Activated T-cell treated with anti-CD3 and anti-CD28 coated beads for 4 hours (primary cell): ENCODE measurements around the gene CAPNS1.

ENCODE experiments used
- DNase-seq: peaks from one replicate; pipeline ENCODE4 v3.0.0-alpha.2; 2020

Gene CAPNS1

DNA sequence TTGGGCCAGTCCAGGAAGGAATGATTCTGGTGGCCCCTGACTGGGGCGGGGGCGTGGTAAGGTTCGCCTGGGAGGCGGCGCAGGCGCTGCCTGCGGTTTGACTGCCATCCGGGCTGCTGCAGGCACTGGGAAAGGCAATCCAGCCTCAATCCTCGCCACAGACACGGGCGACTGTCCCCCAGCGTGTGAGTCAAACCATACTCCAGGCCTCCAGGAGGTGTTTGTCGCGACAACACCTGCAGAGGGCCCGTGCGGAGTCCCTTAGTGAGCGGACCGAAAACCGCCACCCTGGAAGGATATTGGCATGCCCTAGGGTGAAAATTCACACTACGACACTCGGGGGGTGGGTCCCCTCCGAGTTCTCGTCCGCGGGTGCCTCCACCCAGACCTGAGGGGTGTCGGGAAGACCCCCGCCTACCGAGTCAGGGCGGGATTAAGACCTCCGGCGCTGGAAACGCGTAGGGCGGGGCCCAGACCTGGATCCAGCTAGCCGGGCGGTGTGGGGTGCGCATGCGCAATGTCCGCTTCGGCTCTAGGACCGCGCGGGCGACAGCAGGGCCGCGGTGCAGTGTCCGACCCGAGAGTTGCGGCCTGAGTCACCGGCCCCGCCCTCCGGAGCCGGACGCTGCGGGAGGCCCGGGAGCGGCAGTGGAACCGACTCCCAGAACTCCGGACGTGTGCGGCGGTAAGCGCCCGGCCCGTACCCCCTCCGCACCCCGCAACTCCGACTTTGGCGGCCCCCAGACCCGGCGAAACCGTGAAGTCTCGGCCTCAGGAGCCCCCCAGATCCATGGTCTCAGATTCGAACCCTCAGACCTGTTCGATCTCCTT lies at the start of gene CAPNS1:
Gene CAPNS1, plus strand, starts transcription at position 594 of the 831 bp plus-strand sequence. CDS start 946 bp downstream, outside the sequence.
- peak; percentile 79 for DNase-seq

DNA sequence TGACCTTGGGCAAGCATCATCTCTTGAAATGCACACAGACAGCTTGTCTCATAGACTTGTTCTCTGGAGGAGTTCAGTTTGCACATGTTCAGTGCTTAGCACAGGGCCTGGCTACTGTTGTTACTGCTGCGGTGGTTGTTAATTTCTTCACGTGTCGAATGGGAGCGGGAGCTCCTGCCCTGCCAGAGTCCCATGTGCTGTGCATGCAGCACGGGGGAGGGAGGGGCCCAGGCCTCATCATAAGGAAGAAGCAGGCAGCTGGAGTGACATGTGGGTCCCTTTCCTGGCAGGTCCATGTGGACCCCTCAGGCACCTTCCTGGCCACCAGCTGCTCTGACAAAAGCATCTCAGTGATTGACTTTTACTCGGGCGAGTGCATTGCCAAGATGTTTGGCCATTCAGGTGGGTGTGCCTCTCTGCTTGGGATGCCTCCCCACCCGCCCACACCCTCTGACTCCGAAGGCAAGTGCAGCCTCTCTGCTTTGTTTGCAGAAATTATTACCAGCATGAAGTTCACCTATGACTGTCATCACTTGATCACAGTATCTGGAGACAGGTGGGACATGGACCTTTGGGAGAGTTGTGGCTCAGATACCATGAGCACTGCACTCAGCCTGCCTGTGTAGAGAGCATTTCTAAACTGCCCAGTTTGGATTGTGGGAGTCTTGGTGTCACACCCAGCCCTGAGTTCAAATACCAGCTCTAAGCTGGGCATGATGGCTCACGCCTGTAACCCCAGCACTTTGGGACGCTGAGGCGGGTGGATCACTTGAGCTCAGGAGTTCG lies 48.8 kb upstream of the CAPNS1 start:
- no peak for DNase-seq

- no peak for DNase-seq
Measured at GRCh38 chr19:36092566-36092965, 47.3 kb upstream of the CAPNS1 start.

GRCh38 chr19:36093146-36093662 lies 46.7 kb upstream of the CAPNS1 start:
- no peak for DNase-seq

DNA sequence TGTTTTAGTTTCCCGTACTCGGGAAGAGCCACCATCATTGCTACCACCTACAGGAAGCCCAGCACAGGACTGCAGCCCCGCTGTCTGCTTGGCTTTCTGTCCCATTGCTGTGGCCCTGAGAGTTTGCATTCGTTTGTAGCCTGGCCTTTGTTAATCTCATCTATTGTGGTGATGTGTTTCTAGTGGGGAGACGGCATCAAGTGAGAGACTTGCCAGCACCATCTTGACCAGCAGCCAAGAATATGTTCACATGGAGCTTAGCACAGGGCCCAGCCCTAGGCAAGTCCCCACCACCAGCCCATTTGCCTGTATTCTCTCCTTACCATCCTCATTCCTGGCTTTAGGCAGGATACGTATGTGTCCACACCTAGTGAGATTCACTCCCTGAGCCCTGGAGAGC lies 46.2 kb upstream of the CAPNS1 start:
- no peak for DNase-seq

GRCh38 chr19:36097036-36097435 lies 42.8 kb upstream of the CAPNS1 start:
- no peak for DNase-seq

GRCh38 chr19:36099166-36099785 lies 40.6 kb upstream of the CAPNS1 start:
- no peak for DNase-seq

- no peak for DNase-seq
Measured at GRCh38 chr19:36100476-36100875, 39.4 kb upstream of the CAPNS1 start.

GRCh38 chr19:36101550-36102327 lies 38.1 kb upstream of the CAPNS1 start:
- DNase-seq = no peak

DNA sequence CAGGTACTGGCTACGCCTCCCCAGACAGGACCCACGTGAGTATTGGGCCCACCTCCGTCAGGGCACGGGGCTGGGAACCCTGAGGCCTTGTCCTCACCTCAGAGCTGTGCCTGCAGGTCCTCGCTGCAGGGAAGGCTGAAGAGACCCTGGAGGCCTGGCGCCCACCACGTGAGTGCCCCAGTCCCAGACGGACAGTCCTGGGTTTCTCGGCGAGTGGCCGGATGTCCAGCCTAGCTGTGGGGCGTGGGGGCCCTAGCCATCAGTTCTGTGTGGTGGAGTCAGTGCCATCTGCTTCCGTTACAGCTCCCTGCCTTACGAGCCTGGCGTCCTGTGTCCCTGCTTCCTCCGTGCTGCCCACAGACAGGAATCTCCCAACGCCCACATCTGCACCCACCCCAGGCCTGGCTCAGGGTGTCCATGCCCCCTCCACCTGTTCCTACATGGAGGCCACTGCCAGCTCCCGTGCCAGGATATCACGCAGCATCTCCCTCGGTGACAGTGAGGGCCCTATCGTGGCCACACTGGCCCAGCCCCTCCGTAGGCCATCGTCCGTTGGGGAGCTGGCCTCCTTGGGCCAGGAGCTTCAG lies 36.7 kb upstream of the CAPNS1 start:
- no peak for DNase-seq

DNA sequence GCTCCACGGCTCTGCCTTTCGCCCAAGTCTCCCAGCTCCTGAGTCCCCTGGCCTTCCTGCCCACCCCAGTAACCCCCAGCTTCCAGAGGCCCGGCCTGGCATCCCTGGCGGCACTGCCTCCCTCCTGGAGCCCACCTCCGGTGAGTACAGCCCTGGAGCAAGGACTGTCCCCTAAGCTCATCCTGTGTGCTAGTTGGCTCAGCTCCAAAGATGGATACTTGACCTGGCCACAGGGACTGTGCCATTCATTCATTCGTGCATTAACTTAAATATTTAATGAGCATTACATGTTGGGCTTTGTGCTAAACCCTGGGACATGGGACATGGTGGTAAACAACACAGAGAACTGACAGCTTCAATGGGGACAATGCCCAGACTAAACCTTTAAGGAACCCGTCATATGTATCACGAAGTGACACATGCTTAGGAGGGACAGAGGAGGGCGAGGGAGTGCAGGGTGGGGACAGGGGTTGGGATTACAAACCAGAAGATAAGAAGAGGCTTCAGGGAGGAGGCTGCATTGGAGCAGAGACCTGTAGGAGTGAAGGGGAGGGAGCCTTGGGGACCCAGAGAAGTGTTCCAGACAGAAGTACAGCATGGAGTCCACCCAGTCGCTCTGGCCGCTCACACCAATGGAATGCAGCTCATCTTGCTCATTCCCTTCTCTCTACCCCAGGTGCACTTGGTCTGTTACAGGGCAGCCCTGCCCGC lies 35.9 kb upstream of the CAPNS1 start:
- no peak for DNase-seq

DNA sequence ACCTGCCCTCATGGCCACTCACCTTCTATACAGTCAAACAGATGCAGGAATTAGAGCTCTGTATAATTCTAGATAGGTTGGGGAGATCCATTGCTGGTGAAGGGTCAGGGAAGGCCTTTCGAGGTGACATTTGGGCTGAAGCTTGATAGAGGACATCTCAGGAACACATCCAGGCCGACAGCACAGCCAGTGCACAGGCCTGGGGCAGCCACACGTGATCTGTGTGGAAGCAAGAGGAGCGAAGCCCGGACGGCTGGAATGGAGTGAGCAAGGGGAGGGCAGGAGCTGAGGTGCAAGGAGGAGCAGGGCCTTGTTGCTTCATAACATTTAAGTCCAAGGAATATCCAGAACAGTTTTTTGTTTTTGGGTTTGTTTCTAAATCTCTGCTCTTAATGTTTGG lies 33.4 kb upstream of the CAPNS1 start:
- DNase-seq = no peak

DNA sequence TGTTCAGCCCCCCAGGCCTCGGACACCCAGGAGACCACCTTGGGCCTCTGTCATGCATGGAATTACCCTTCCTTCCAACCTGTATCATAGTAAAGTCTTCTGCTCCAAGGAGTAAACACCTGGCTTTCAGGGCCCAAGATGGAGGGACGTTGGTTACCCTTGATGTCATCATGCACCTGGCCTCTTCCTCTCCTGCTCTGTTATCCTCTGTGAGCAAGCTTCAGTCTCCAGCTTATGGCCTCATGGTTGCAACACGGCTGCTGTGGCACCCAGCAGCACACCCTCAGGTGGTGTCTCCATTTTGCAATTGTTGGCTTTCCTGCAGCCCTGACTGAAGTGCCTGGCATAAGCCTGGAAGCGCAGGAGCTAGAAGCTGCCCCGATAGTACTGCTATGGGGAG lies 32.9 kb upstream of the CAPNS1 start:
- DNase-seq = no peak

GRCh38 chr19:36108684-36109083 lies 31.2 kb upstream of the CAPNS1 start:
- no peak for DNase-seq

DNA sequence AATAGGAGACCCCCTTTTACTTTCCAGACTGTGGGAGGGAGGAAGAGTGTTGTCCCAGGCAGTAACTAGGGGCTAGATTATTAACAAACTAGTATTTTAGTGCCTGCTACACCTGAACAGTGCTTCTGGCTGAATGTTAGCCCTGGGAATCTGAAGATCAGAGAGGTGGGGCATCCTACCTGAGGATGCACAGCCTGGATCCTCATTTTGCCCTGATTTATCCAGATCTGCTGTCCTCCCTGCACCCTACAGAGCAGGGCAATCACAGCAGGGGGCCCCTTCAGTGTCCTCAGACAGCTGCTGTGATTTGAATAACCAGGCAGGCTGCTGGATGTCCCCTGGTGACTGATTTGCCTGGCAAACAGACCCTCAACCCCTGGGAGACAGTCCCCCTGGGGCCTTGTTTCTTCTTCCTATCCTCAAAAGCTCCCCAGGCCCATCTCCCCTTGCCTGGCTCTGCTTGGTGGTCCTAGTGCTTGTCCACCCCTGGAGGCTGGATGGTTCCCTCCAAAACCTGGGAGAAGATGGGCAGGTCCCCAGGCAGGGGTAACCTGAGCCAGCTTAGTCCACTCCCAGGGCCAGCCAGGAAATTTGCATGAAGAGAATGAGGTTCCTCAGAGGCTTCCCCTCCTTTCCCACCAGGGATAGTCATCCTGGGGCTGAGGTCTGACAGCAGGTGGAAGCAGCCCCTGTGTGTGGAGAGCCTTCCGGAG lies 29.2 kb upstream of the CAPNS1 start, which contains the start of gene OVOL3:
Gene OVOL3, plus strand, starts transcription at position 657 of the 713 bp plus-strand sequence. CDS start 60 bp downstream, outside the sequence.
- no peak for DNase-seq

GRCh38 chr19:36111200-36111539 lies 28.7 kb upstream of the CAPNS1 start:
- DNase-seq = no peak

DNA sequence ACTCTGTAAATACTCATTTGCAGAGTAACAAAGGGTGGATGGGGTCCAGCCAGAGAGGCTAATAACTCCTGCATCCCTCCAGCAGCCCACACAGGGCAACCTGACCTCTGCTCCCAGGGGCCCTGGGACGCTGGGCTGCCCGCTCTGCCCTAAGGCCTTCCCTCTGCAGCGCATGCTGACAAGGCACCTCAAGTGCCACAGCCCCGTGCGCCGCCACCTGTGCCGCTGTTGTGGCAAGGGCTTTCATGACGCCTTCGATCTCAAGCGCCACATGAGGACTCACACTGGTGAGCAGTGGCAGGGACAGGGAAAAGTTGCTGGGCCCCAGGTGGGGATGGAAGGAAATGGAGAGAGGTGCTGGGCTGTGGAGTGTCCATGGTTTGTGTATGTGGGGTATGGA lies 27.2 kb upstream of the CAPNS1 start:
- DNase-seq = no peak

- DNase-seq = no peak
Measured at GRCh38 chr19:36113425-36113824, 26.4 kb upstream of the CAPNS1 start.

DNA sequence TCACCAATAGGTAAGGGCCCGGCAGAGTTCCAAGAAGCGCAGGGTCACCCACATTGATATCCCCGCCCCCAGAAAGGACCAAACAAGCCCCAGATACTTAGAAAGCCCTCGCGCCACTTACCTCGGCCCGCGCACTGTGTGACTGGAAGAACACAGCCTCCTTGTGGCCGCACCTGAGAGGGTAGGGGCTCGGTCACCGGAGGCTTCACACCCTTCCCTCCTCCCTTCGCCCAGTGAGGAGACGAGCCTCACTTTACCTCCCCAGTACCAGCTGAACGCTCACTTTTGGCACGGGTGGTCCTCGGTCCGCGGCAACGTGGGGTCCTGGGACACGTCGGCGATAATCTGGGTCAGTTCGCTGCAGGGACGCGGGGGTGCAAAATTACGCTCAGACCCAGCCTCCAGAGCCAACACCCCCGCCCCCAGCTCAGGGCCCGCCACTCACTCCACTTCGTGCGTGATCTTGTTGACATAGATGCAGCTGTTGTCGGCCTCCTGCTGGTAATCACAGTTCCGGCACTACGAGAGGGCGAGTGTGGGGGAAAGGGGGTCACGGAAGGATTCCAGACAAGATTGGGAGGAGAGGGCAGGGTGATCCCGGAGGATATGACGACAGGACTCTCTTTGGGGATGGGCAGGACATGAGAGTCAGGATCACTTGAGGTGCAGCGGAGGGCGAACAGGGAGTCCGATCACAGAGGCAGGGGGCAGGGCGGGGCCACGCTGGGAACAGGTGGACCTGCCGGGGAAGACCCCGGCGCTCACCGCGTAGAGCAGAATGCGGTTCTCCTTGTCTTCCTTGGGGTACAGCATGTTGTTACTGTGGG lies 25.8 kb upstream of the CAPNS1 start:
- peak; percentile 9 for DNase-seq
